Transverse colon (tissue), 4 donors: ENCODE measurements around the gene NAT14.

ENCODE experiments used
- EP300 ChIP-seq: sonication (generic); formaldehyde crosslinking; IDR thresholded peaks from one replicate; pipeline ENCODE4 v1.6.1; 2017; ENCODE audit warnings: antibody characterized with exemption, low read depth
- POLR2AphosphoS5 ChIP-seq, 3 donors: sonication (generic); formaldehyde crosslinking; IDR thresholded peaks; one replicate each; pipeline ENCODE4 v1.6.1; 2016; ENCODE audit warnings: antibody characterized with exemption in 3 of 3
- TF ChIP-seq, protein P1 (sequence below), 5 experiments: fragments of 200-600 bp in 3 of 5; fragments of 450-650 bp in 2 of 5; sonication (generic) in 3 of 5; IDR thresholded peaks; 1 replicate in 2 of 5; 2 replicates in 3 of 5; pipeline ENCODE4 v1.5.1; 2016 to 2017; ENCODE audit warnings: antibody characterized with exemption in 5 of 5, inconsistent platforms in 3 of 5, mild to moderate bottlenecking in 2 of 5, moderate library complexity in 1 of 5

DNA sequence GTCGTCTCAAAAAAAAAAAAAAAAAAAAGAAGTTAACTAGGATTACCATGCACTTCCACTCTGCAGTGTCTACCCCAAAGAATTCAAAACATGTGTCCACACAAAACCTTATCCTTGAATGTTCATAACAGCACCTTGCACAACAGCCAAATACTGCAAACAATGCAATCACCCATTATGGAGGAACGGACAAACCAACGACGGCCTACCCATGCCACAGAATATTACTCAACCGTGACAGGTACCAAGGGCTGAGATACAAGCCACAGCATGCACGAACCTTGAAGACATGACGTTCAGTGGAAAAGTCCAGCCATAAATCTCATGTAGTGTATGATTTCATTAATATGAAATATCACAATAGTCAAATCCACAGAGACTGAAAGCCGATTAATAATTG is 38.9 kb upstream of the NAT14 start:
- TF ChIP-seq, protein P1, sequence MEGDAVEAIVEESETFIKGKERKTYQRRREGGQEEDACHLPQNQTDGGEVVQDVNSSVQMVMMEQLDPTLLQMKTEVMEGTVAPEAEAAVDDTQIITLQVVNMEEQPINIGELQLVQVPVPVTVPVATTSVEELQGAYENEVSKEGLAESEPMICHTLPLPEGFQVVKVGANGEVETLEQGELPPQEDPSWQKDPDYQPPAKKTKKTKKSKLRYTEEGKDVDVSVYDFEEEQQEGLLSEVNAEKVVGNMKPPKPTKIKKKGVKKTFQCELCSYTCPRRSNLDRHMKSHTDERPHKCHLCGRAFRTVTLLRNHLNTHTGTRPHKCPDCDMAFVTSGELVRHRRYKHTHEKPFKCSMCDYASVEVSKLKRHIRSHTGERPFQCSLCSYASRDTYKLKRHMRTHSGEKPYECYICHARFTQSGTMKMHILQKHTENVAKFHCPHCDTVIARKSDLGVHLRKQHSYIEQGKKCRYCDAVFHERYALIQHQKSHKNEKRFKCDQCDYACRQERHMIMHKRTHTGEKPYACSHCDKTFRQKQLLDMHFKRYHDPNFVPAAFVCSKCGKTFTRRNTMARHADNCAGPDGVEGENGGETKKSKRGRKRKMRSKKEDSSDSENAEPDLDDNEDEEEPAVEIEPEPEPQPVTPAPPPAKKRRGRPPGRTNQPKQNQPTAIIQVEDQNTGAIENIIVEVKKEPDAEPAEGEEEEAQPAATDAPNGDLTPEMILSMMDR (IDR thresholded peaks at IDR 0.05) = no peak
- TF ChIP-seq POLR2AphosphoS5 (IDR thresholded peaks at IDR 0.05) = no peak
- no peak for TF ChIP-seq EP300
